Smooth muscle cell (in vitro differentiated cells): ENCODE data around the gene CRABP1. TPM values are rescaled to one million over a fixed set of nuclear protein-coding genes. Genes with fewer than 3 reads are reported as not detected.

Experiments
- DNase-seq: peaks from one replicate; lab custom pipeline; 2025; ENCODE audit not compliant: unreplicated experiment; lab: John Stamatoyannopoulos, UW
- H2AFZ ChIP-seq: fragments of 200-600 bp; sonication (generic); 2 replicates; pipeline ENCODE4 v1.6.0; 2016; ENCODE audit warnings: antibody characterized with exemption, low read depth, mild to moderate bottlenecking
- H3F3A ChIP-seq: fragments of 200-600 bp; sonication (generic); 2 replicates; pipeline ENCODE4 v1.6.0; 2017; ENCODE audit warnings: antibody characterized with exemption, low read depth
- H3K27ac ChIP-seq: fragments of 200-600 bp; sonication (generic); 2 replicates; pipeline ENCODE4 v1.5.1; 2016; ENCODE audit warnings: low read depth, mild to moderate bottlenecking
- H3K27me3 ChIP-seq: fragments of 200-600 bp; sonication (generic); 2 replicates; pipeline ENCODE4 v1.6.1; 2016; ENCODE audit warnings: low read depth, mild to moderate bottlenecking
- H3K36me3 ChIP-seq: fragments of 200-600 bp; sonication (generic); 2 replicates; pipeline ENCODE4 v1.5.1; 2016; ENCODE audit warnings: low read depth
- H3K4me1 ChIP-seq: fragments of 200-600 bp; sonication (generic); 2 replicates; pipeline ENCODE4 v1.5.1; 2016; ENCODE audit warnings: low read depth
- H3K4me2 ChIP-seq: fragments of 200-600 bp; sonication (generic); 2 replicates; pipeline ENCODE4 v1.6.0; 2016; ENCODE audit warnings: mild to moderate bottlenecking
- H3K4me3 ChIP-seq: fragments of 200-600 bp; sonication (generic); 2 replicates; pipeline ENCODE4 v1.5.1; 2016; ENCODE audit warnings: mild to moderate bottlenecking
- H3K79me2 ChIP-seq: fragments of 200-600 bp; sonication (generic); 2 replicates; pipeline ENCODE4 v1.6.0; 2016; ENCODE audit warnings: low read depth, mild to moderate bottlenecking
- H3K9ac ChIP-seq: fragments of 200-600 bp; sonication (generic); 2 replicates; pipeline ENCODE4 v1.6.0; 2016; ENCODE audit warnings: low read depth
- H3K9me3 ChIP-seq: fragments of 200-600 bp; sonication (generic); replicated peaks from 2 replicates; pipeline ENCODE4 v1.5.1; 2016; ENCODE audit warnings: low read depth
- H4K20me1 ChIP-seq: fragments of 200-600 bp; sonication (generic); 2 replicates; pipeline ENCODE4 v1.6.0; 2016; ENCODE audit warnings: low read depth
- CTCF ChIP-seq: fragments of 200-600 bp; sonication (generic); IDR thresholded peaks from 2 replicates; pipeline ENCODE4 v1.5.1; 2017; ENCODE audit warnings: borderline replicate concordance, mild to moderate bottlenecking, antibody characterized with exemption; ENCODE audit not compliant: insufficient read depth, poor library complexity, severe bottlenecking
- WGBS: methylation state at CpG from one replicate; pipeline ENCODE4 v1.1.7; 2016; ENCODE audit warnings: low lambda C conversion rate; 5-methylcytosine and 5-hydroxymethylcytosine counted together
- polyA plus RNA-seq: library from polyadenylated mRNA; unstranded; fragments of >200 nt; fragmentation: Nextera tagmentation; extraction: Ambion mirVana; gene quantifications from 2 replicates; pipeline ENCODE4 v1.2.1, GENCODE V29; 2016
- total RNA-seq: library from RNA; depleted of rRNA; stranded (reverse); fragments of >200 nt; gene quantifications from 2 replicates; pipeline ENCODE4 v1.2.3, GENCODE V29; 2014

CRABP1 gene
- total and polyA plus RNA-seq, 2 experiments from 2014 or later: 8.8 to 12.9 TPM

DNA sequence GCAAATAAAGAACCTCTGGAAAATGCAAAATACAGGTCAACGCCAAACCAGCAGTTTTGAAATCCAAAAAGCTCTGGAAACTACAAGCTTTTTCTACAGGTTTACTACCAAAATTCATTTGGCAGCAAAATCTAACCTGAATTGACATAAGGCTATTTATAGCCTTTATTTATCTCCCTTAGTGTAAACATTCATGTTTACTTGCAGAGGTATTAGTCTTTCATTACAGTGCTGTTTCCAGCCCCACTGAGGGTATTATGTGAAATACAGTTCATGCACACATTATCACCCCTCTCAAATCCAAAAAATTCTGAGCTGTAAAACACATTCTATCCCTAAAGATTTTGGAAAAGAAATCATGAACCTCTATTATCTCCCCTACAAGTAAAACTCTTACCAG, 47.9 kb upstream of the CRABP1 start:
- Histone ChIP-seq H3K36me3 (no peaks in the 10 kb centered on the region), H3K9ac (no peak overlapping the region), H3K27me3 (no peaks in the 10 kb centered on the region), H3K4me1 (no peaks in the 10 kb centered on the region), H2AFZ (no peak overlapping the region), H3F3A (no peaks in the 10 kb centered on the region), H4K20me1 (no peaks in the 10 kb centered on the region), H3K27ac (peak overlapping the region; percentile 61), H3K4me2 (no peak overlapping the region), H3K9me3 (no peaks in the 10 kb centered on the region), H3K79me2 (peaks cover 14% of the 10 kb centered on the region), H3K4me3 (no peak overlapping the region)
- 100% methylated on average over 1 of the region's 1 CpG for WGBS
- DNase-seq: no peak
- no peak for TF ChIP-seq CTCF

GRCh38 chr15:78299101-78299930, 40.8 kb upstream of the CRABP1 start, which contains the start of gene SKIC8:
Gene SKIC8, minus strand, starts transcription at chr15:78299609. Its CDS starts 3,923 bp downstream, at chr15:78295686.
- Histone ChIP-seq H4K20me1 (no peaks in the 10 kb centered on the region), H3F3A (no peaks in the 10 kb centered on the region), H3K4me2 (peak within 1 kb of the TSS; percentile 84), H3K4me3 (peak within 1 kb of the TSS; percentile 76), H3K4me1 (peaks cover 12% of the 10 kb centered on the region), H3K9me3 (no peaks in the 10 kb centered on the region), H3K27ac (peak within 1 kb of the TSS; percentile 66), H2AFZ (peak within 1 kb of the TSS; percentile 81), H3K9ac (peak within 1 kb of the TSS; percentile 91), H3K79me2 (peaks cover 31% of the 10 kb centered on the region), H3K27me3 (no peaks in the 10 kb centered on the region), H3K36me3 (no peaks in the 10 kb centered on the region)
- WGBS: 1% methylated on average over 54 of the region's 55 CpGs
- no peak for TF ChIP-seq CTCF
- peak; percentile 67 for DNase-seq

- Histone ChIP-seq H3F3A (no peaks in the 10 kb centered on the region), H3K4me1 (peaks cover 12% of the 10 kb centered on the region), H3K4me2 (no peak overlapping the region), H3K9me3 (no peaks in the 10 kb centered on the region), H3K36me3 (no peaks in the 10 kb centered on the region), H3K27ac (no peak overlapping the region), H3K27me3 (no peaks in the 10 kb centered on the region), H2AFZ (no peak overlapping the region), H3K4me3 (no peak overlapping the region), H3K79me2 (peaks cover 27% of the 10 kb centered on the region), H3K9ac (no peak overlapping the region), H4K20me1 (no peaks in the 10 kb centered on the region)
- DNase-seq: no peak
- no peak for TF ChIP-seq CTCF
Measured at GRCh38 chr15:78301326-78301725, 38.8 kb upstream of the CRABP1 start.

DNA sequence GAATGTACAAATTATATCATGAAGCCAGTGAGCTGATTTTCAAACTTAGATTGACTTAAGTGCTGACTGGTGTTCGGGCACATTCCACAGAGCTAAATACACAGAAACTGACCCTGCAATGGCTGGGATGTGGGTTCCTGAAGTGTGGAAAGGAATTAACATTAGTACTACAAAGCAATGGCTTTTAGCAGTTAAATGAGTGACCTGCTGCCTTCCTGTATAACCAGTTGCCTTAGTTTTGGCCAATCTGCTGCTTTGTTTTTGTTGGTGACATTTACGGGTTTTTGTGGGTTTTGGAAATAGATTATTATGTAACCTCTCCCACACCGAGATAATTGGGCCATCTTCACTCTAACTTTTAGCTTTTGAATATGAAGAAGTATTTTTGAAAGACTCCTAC, 38.3 kb upstream of the CRABP1 start:
- Histone ChIP-seq H3K9ac (no peak overlapping the region), H2AFZ (no peak overlapping the region)

More for the DNA sequence above, 38.3 kb upstream of the CRABP1 start:
- no peak for TF ChIP-seq CTCF
- Histone ChIP-seq H3K4me1 (peaks cover 12% of the 10 kb centered on the region), H3K79me2 (peaks cover 22% of the 10 kb centered on the region), H3K4me2 (no peak overlapping the region), H3K4me3 (no peak overlapping the region), H3F3A (no peaks in the 10 kb centered on the region), H4K20me1 (no peaks in the 10 kb centered on the region), H3K27me3 (no peaks in the 10 kb centered on the region), H3K9me3 (no peaks in the 10 kb centered on the region), H3K27ac (no peak overlapping the region), H3K36me3 (no peaks in the 10 kb centered on the region)
- WGBS: 54% methylated on average over 3 of the region's 3 CpGs
- no peak for DNase-seq
